Fibroblast of skin of right quadriceps (primary cell): Measurements from ENCODE around the gene CAMTA1.
A peak's percentile ranks its signal among the peaks of the same experiment; 100 is the strongest.

Experiments used
- DNase-seq: peaks from one replicate; pipeline ENCODE4 v3.0.0-alpha.2; 2013

CAMTA1 gene

DNA sequence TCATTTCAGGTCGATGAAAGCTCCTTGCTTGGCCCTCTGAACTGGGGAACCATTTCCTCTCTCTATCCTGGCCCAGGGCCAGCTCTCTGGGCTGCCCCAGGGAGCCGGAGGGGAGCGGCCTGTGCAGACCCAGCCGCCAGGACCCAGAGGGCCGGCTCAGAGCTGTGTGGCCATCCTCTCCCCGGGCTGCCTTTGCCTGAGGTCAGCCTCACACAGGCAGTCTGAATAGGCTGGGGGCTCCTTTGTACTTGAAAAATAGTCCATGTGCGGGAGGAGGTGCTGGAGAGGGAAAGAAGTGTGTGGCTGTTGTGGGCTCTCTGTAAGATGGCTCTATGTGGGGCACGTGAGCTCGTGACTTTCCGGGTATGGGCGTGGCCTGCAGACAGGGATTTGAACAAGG is 710.7 kb downstream of the CAMTA1 start:
- no peak for DNase-seq

- DNase-seq, result no peak
These were observed 711.9 kb downstream of the CAMTA1 start for GRCh38 chr1:7497107-7497637.

DNA sequence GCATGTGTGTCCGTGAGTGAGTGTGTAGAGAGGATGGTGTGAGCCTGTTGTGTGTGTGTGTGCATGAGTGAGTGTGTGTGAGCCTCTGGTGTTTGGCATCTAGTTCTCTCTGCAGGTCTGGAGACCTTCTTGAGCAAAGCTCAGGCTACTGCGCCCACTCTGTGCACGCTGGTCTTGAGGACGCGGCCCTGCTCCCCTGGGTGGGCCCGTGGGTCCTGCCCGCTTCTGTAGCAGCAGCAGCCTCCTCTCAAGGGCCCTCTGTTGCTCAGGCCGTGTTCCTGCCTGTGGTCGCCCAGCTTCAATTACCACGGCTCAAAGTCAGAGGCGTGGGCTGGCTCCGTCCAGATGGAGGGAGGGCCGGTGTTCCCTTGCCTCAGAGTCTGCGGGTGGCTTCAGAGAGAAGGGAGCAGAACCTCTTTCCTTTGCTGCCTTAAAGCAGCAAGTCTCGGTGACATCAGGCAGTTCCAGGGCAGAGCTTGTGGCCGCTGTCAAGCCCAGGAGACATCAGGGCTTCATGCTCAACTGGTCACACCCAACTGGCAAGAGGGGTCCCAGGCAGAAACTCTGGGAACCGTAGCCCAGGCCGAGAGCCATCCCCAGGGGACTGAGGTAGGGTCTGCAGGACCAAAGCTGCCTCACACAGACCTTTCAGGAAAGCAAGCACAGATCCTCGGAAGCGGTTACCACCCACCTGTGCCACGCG is 715.3 kb downstream of the CAMTA1 start:
- DNase-seq, result no peak

- no peak for DNase-seq
These were observed 715.8 kb downstream of the CAMTA1 start for GRCh38 chr1:7501084-7501491.

GRCh38 chr1:7501723-7502603 is 716.7 kb downstream of the CAMTA1 start:
- DNase-seq, result no peak

- no peak for DNase-seq
These were observed 718.6 kb downstream of the CAMTA1 start for GRCh38 chr1:7503691-7504437.

GRCh38 chr1:7504438-7504720 is 719.1 kb downstream of the CAMTA1 start:
- DNase-seq, result no peak

DNA sequence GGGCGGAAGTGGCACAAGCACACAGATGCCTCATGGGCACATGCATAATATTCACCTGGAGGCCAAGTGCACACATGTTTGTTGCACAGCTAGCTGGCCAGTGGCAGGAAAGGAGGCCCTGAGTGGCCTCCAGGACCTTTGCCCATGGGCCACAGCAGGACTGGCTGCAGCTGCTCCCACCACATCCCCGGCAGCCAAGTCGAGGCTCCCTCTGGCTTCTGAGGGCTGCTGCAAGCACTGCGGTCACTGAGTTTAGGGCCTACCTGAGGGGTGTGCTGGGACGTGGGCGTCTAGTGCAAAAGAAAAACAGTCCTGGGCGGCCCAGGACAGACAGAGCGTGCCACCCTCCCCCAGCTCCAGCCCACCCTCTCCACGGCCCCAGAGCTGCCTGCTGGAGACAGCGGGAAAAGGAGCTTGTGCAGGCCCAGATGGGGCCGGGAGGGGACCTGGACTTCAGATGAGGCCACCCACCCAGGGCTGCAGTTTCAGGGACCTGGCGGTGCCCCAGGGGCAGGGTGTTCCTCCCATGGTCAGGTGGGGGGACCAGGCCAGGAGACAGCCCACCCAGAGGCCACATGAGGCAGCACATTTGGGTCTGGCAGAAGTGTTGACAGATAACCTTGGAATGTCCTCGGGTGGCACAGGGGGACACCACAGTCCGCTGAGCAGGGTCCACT is 720.0 kb downstream of the CAMTA1 start:
- no peak for DNase-seq

GRCh38 chr1:7505771-7506453 is 720.7 kb downstream of the CAMTA1 start:
- no peak for DNase-seq

DNA sequence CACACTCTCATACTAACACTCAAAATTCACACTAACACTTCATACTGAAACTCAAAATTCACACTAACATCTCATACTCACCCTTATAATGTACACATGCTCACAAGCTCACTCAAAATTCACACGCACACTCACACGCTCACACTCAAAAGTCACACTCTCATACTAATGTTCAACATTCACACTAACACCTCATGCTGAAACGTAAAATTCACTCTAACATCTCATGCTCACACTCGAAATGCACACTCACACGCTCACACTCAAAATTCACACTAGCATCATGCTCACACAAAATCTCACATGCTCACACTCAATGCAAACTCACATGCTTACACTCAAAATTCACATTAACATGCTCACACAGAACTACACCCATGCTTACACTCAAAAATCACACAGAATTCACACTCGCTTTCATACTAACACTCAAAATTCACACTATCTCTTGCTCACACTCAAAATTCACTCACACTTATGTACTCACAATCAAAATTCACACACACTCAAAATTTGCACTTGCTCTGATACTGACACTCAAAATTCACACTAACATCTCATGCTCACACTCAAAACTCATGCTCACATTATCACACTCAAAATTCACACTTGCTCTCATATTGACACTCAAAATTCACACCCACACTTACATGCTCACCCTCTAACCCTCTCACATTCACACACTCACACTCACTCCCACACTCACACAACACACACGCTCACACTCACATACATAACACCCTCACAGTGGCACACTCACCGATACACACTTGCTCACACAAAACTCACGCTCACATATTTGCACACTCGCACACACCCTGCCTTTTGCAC is 721.4 kb downstream of the CAMTA1 start:
- no peak for DNase-seq

GRCh38 chr1:7507285-7508019 is 722.2 kb downstream of the CAMTA1 start:
- DNase-seq, result no peak

- peak; percentile 26 for DNase-seq
These were observed 723.0 kb downstream of the CAMTA1 start for GRCh38 chr1:7508052-7508933.

DNA sequence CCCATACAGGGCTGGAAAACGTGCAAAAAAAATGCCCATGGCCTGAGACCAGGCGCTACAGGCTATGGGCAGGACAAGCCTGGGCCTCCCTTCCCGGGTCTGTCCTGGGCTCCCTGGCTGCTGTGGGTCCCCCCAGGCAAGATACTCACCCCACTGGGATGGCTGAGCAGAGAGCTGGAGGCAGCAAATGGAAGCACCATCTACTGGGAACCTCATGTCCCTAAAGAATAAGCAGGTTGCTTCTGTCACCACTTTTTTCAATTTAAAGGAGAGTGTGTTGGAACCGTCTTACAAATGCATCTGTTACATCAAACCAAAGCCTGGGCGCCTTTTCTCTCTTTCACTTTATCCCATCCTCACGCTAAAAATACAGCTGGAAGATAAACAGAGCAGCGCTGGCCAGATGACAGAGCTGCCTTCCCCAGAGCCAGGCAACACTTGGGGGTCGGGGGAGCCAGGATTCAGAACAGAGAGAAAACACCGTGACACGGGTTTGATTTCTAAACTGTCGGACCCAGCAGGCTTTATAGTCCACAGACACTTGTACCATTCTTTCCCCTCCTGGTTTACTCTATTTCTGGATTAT is 723.8 kb downstream of the CAMTA1 start:
- DNase-seq, result no peak

DNA sequence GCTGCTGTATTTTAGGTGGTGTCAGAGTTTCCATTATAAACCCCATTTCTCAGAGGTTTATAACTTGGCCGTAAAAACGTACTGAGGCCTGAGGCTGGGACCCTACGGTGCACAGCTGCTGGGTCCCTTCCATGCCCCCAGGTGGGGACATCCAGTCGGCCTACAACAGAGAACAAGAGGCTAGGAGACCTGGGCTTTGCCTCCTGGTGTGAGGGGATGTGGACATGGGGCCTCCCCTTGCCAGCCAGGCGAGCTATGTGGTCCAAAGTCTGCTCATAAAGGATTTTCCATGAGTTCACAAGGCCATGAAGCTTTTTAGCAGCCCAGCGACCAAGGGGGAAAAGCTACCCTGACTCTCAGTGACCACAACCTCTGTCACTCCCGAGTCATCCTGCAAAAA is 724.3 kb downstream of the CAMTA1 start:
- no peak for DNase-seq

GRCh38 chr1:7510389-7510931 is 725.2 kb downstream of the CAMTA1 start:
- no peak for DNase-seq

DNA sequence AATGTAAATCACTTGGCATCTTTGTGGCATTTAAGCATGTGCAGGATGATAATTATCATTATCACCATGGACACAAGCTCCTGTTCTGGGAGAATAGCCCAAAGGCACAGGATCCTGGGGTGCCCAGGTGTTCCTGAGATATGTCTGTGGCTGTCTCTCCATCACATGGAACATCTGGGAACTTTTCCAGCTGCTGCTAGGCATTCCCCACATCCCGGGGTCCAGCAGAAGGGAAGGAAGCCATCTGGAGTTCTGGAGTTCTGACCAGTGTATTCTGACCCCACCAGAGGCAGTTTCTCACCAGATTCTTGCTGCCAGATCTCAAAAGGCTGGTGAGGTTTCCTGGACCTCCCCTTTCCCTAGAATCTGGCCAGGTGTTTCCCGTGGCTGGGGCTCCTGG is 726.1 kb downstream of the CAMTA1 start:
- DNase-seq, result no peak

GRCh38 chr1:7513081-7513480 is 727.8 kb downstream of the CAMTA1 start:
- no peak for DNase-seq

DNA sequence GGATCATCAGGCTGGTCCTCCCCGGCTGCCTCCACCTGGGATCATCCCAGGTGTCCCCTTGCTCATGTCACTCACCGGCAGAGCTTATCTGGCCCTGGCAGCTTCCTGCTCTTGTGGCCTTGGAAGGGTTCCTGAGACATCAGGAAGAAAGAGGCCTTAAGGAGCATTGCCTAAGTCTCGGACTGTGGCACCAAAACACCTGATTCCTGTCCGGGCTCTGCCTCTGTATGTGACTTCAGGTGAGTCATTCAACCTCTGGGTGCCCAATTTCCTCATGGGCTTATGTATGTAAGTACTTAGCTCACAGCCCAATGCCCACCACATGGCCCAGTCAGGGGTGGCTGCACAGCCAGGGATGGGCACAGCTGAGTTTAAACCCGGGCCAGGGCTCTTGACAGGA is 729.9 kb downstream of the CAMTA1 start:
- no peak for DNase-seq

- DNase-seq, result no peak
These were observed 730.6 kb downstream of the CAMTA1 start for GRCh38 chr1:7515904-7516303.
